Erythroblast (primary cell): ENCODE data around the gene DOCK2.

Experiments
- GATA1 ChIP-seq: IDR thresholded peaks from 2 replicates; pipeline ENCODE4 v1.6.1; 2011; ENCODE audit warnings: low read depth, mild to moderate bottlenecking, control low read depth, low read length, moderate library complexity
- POLR2A ChIP-seq: IDR thresholded peaks from 2 replicates; pipeline ENCODE4 v1.6.1; 2011; ENCODE audit warnings: mild to moderate bottlenecking, low read length

- no peak for TF ChIP-seq POLR2A
- TF ChIP-seq GATA1, result no peak
These were observed 84.7 kb downstream of the DOCK2 start for GRCh38 chr5:169721771-169722170.
